HG02678 (cell line): ENCODE results near the gene TBL1X.

Source experiments
- ATAC-seq: cut with Tn5 transposase; IDR thresholded peaks from one replicate; pipeline ENCODE4 v1.9.1; 2021; ENCODE audit warnings: mild to moderate bottlenecking, moderate library complexity; ENCODE audit not compliant: unreplicated experiment

TBL1X gene

DNA sequence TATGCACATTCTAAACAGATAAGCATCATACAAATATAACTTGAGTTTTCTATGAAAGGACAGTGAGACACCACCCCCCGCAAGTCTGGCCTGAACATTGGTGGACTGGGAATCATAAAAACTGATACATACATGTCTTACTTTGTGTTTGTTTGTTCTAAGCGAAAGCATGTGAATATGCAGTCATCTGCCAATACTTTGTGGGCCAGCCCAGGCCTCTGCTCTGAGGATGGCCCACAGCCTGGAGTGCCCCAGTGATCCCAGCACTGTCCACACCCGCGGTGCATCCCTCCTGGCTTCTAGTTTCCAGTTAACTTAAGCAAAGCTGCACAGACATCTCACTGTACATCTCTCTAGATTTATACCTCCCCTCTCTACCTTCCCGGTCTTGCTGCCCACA lies 154.3 kb downstream of the TBL1X start:
- ATAC-seq = no peak

DNA sequence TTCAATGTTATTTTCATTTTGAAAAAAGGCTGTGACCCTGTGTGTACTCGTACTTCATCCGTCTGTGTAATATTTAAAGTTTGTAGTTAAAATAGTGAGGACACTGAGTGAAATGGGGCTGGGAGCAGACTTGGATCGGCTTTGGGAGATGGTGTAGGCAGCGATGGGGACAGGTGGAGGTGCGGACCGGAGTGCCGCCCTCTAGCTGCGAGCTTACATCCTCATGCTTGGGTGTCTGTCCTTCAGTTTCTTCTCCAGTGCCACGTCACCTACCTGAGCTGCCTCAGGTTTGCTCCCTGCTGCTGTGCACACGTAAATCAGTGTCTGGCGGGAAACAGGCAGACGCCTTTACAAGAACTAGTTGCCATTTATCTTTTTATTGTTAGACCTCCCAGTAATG lies 154.7 kb downstream of the TBL1X start:
- ATAC-seq = no peak

DNA sequence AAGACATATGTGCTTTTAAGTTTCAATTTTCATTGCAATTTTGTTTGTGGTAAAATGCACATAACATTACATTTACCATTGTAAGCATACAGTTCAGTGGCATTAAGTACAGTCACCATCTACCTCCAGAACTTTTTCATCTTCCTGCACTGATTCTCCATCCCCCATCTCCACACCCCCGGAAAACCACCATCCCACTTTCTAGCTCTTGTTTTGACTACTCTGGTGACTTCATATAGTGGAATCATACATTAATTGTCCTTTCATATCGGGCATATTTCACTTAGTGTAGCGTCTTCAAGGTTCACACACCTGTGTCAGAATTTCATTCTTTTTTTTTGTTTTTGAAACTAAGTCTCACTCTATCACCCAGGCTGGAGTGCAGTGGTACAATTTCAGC lies 157.3 kb downstream of the TBL1X start:
- no peak for ATAC-seq

DNA sequence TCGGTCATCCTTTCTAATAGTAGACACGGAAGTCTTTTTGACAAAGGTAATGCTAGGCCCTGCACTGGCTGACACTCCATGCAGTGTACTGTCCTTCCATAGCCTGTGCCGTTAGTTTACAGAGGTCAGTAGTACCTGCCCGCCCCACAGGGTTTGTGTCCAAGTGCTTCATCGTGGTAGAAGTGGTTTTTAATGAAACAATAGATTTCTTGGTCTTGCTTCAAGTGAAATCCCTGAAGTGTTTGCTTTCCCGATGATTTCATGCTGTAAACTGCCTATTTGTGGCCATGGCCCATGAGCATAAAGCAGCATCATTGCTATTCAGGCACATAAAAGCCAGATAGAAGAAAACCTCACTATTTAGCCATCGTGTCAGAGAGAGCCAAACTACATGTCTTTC lies 161.5 kb downstream of the TBL1X start:
- no peak for ATAC-seq

DNA sequence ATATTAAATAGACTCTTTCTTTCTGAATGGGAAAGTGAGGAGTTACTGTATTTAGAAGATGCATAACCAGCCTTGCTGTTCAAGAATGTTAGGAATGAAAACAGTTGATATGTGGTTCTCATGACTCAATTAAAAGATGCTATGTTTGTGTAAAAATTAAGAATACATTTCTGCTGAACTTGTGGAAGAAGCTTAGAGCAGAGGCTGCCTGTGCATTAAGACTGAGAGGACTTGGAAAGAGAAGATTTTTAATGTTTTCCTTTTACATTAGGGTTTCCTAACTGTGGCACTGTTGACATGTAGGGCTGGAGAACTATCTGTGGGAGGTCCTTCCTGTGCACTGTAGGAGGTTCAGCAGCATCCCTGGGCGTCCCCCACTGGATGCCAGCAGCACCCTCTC lies 163.1 kb downstream of the TBL1X start:
- no peak for ATAC-seq

DNA sequence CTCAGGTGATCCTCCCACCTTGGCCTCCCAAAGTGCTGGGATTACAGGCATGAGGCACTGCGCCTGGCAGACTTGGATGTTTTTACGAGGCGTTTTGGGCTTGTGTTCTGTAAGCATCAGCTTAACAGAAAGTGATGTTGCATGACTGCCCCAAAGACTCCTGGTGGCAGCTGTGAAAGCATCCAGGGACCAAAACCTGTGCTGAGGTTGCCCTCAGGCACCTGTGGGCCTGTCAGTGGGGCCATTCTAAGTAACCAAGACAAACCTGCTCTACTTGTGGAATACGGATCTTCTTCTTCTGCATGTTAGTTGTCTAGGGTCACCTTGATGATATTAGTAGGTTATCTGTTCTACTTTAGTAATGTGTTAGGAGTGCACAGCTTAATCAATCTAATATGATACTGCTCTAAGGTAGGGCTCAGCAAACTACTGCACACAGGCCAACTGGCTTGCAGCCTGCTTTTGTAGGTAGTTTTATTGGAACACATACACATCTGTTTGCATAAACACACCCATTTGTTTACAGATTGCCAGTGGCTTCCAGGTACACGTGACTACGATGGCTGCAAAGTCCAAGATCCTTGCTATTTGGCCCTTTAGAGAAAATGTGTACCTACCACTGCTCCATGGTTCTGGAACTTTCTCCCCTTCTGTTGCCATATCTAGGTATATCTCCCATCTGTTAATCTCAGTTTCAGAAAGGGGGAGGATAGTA lies 164.1 kb downstream of the TBL1X start:
- ATAC-seq = no peak

DNA sequence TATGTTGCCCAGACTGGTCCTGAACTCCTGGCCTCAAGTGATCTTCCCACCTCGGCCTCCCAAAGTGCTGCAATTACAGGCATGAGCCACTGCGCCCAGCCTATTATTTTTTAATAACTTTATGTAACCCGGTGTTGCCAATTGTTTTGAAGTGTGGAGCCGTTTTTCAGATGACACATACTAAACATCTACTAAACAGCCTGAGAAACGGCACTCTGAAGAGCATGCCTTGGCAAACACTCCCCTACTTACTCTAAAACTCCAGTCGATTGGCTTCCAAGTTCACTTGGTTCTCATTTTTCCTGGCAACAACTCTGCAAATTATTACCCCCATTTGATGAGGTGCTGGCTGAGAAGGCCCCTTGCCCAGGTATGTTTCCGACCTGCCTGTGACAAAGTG lies 169.7 kb downstream of the TBL1X start:
- ATAC-seq = no peak

DNA sequence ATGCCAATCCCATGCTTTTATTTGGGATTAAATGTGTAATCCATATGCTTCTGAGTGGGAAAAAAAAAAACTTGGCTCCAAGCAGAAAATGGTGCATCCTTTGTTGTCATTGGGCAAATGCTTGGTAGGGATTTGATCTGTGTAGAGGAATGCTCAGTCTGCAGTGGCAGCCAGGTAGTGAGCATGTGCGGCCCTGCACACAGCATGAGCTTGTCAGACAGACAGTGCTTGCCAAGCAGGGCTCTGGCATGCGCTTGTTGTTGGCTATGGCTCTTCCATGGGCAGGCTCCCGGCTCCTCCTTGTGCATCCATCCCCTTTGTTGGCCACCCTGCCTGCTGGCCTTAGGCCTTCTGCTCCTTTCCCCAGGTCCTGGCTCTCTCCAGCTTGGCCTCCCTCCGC lies 170.5 kb downstream of the TBL1X start:
- ATAC-seq = no peak

DNA sequence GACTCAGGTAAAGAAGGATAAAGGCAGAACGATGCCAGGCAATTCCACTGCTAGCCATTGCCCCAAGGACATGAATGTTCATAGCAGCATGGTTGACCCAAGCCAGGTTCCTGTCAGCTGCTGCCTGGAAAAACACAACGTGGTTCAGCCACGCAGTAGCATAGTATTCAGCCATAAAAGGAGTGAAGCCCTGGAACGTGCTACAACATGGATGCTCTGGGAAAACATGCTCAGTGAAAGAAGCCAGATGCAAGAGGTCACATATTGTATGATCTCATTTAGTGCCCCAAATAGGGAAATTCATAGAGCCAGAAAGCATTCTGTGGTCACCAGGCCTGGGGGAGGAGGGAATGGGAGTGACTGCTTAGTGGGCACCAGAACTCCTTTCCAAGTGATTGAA lies 170.9 kb downstream of the TBL1X start:
- no peak for ATAC-seq

DNA sequence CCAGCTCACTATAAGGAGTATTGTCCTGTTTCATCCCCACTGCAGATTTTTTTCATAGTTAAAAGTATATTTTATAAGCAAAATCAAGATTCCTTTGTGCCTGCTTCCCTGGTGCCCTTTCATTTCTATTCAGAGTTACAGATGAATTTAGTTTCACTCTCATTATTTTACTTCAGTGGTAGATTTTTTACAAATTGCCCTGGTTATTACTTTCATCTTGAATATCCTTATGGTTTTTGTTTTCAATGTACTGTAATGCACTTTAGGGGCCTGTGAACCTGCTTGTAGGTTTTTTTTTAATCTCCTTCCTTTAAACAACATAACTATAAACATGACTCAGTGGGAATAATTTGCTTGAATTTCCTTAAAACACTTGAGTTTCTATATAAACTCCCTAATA lies 174.0 kb downstream of the TBL1X start:
- ATAC-seq = no peak

DNA sequence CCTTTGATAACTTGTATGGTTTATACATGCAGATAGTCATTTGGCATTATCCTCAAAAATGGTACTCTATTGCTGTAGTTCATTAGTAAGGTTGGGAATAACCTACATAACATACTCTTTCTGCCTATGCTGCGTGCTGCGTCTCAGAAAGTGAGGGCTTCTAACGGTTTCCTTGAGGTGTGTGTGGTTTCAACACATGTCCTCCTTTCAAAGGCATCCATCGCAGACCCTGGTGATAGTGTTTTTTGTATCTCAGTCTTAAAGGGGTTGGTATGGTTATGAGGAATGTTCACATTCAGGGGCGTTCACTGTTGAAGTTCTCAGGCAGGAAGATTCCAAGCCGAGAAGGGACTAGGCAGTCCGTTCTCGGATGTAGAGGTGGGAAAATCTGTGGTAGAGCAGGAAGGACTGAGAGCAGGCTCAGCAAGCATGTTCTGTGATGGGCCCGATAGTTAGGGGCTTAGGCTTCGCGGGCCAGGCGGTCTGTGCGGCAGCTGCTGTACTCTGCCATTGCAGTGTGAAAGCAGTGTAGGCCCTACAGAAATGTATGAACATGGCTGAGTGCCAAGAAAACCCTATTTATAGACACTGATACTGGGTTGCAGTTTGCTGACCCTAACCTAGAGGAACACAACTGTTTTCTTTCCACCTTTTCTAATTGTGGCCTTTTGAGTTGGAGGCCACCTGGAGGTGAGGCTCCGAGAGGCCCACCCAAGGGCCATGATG lies 177.6 kb downstream of the TBL1X start:
- no peak for ATAC-seq

DNA sequence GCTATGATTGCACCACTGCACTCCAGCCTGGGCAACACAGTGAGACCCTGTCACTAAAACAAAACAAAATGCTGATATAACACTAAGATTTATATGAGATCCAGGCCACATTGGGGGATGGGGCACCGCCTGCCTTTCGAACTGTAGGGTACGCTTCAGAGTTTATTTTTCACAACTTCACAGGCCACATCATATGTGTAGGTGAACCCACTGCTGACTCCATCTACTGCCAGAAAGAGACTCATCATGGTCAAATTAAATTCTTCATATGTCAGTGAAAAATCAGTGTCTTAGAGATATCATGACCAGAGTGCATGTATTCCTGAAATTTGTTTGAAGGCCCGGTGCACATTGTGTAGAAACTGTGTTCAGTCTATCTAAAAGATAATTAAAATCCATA lies 178.9 kb downstream of the TBL1X start:
- ATAC-seq = no peak

DNA sequence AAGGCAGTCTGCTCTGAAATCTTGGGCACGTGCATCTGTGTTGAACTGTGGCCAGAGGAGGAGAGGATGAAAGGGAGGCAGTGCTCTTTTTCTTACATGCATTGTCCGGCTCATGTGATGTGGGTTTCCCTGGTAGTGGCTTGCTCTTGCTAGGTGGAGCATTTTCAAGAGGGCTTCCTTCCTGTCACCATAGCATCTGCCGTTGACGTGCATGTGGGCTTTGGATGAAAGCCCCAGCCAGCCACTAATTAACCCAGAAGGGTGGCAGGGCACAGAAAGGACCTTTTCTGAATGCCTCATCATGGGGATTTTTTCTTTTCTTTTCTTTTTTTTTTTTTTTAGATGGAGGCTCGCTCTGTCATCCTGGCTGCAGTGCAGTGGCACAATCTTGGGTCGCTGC lies 179.5 kb downstream of the TBL1X start:
- peak; percentile 97 for ATAC-seq

DNA sequence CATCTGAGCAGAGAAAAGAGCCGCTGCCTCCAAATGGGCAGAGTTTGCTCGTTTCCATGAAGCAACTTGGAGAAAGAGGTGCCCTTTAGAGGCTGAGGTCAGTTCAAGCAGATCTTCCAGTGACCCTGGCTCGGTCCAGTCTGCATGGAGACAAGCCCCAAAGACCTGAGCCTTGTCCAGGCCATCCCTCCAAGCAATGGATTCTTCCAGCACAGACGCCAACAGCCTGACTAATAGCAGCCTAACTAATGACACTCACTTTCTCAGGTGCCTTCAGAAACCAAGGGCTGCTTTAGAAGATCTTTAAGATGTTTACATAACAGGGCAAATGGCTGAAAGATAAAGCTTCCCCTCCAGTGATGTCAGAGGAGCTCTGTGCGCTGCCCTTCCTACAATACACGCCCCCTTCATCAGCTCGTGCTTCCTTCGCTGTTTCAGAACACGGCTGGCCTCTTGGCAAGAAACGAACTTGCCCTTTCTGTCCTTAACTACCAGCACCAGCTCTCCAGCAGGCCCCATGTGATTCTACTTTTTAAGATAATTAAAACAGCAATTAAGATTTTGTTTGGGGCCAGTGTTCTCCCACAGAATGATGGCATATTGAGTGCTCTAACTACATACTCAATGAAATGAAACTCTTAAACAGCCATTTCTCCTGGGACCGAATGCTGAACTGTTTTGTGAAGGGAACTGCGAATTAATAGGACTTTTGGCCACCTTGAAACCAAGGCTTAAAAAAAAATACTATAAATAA lies 181.8 kb downstream of the TBL1X start:
- no peak for ATAC-seq

DNA sequence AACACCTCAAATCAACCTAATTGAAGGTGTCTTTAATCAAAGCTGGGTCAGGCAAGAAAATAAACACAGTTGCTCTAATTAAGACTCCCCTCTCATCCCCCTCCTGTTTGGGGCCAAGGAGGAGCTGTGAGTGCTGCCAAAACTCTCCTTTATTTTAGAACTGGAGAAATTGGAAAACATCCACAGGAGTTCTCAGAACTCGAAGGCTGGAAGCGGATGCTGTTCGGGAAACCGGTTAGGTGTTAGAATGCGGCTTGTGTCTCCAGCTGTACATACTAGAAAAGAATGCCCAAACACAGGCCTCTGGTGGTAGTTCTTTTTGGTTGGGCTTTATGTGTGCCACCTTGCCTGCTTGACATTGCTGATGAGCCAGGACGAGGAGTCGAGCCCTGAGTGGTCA lies 182.6 kb downstream of the TBL1X start:
- no peak for ATAC-seq

DNA sequence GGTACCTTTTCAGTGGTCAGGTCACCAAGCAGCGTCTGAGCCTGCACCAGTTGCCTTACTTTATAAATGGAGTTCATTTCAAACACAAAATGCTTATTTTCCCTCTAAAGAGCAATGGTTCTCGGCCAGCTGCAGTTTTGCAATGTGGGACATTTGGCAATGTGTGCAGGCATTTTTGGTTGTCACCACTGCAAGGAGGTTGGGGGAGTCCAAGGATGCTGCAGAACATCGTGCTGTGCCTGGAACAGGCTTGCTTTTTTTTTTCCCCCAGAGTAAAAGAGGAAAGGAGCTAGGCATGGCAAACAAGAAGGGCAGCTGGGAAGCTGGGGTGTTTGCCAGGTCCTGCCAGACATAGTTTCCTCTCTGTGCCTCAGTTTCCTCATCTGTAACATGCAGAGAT lies 185.2 kb downstream of the TBL1X start:
- no peak for ATAC-seq

DNA sequence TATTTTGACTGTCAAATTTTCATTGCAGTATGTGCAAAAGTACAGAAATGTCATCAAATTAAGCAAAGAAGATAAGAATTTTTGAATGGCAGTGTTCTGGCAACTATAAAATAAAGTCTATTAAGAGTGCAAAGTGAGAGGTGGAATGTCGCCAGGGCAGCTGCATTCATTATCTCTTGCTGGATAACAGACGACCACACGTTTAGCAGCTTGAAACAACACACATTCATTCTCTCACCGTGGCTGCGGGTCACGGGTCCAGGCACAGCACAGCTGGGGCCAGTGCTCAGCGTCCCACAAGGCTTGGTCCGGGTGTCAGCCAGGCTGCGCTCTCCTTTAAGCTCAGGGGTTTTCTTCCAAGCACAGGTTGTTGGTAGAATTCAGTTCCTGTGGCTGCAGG lies 186.9 kb downstream of the TBL1X start:
- ATAC-seq = no peak

DNA sequence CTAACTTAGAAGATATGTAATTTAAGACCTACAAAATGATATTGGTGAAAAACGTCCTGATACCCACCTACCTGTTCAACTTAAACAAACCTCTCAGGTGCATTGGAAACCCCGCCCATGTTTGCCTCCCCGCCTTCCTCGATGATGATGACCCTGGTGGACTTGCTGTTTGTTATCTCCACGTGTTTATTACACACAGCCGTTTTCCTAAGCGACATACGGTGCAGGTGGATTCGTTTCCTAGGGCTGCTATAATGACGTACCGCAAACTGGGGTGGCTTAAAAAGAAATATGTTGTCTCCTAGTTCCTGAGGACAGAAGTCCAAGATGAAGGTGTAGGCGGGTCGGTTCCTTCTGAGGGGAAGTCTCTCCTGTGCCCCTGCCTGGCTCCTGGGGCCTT lies 190.1 kb downstream of the TBL1X start:
- no peak for ATAC-seq

DNA sequence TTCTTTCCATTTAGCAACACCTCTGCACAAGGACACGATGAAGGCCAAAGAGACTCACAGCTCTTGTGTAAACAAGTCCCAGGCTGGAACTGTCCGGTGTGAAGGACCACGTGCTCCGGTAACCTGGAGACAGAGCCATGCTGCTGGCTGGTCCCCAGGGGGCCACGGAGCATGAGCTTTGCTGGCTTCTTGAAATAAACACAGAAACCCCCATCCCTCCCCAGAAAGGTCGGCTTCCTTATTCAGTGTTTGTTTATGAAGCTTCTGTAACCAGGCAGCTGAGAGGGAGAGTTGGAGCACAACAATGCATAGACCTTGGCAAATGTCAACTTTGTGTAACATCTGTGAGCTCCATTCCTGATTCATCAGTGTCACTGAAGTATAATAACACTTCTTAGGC lies 191.4 kb downstream of the TBL1X start:
- ATAC-seq = no peak

DNA sequence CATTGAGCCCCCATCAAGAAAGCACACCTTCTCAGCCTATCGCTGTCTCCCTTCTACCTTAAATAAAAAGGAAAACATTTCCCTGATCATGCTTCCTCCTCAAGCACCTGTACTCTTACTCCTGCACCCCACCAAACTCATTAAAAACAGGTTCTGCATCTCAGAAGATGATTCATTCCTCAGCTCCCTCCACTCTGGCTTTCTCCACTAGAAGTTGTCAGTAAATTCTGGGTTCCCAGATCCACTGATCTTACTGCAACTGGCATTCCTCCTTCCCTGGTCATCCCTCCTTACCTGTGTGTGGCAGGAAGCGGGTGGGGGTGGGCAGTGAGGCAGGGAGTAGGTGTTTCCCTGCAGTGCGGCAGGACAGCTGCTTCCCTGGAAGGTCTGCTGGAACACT lies 192.0 kb downstream of the TBL1X start:
- ATAC-seq = no peak

DNA sequence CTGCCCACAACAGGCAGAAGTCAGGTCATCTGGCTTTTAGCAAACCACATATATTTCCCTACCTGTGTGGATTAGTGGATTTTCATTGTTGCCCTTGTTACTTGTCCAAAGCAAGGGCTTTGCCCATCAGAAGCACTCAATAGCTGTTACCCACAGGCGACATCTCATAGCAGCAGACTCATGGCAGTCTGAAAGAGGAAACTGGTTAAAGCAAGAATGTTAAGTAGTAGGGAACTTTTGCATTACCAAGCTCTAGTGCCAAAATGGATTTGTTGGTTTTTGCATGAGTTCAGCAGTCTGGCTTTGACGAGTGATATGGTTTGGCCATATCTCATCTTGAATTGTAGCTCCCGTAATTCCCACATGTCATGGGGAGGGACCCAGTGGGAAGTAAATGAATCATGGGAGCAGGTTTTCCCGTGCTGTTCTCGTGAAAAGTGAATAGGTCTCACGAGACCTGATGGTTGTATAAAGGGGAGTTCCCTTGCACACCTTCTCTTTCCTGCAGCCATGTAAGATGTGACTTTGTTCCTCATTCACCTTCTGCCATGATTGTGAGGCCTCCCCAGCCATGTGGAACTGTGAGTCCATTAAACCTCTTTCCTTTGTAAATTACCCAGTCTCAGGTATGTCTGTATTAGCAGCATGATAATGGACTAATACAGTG lies 192.9 kb downstream of the TBL1X start:
- no peak for ATAC-seq

DNA sequence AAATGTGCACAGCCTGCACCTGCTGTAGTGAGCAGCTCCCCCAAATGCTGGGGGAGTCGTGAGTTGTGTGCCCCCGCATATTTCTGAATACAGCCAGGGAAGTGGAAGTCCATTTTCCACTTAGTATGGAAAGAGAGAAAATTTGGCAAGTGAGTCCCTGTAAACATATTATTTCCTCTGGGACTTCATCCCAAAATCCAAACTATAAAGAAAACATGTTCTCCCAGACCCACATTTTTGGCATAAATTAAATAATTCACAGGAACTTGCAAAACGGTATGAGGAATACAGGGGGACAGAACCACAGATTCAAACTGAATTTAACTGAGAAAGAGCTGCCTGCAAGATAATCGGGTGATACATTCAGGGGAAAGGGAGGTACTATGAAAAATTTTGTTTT lies 193.6 kb downstream of the TBL1X start:
- ATAC-seq = no peak
